ENCODE measurements around the gene DOK7. TPM values are rescaled to one million over a fixed set of nuclear protein-coding genes. Genes with fewer than 3 reads are reported as not detected.

Gene DOK7
- total RNA-seq, 2 experiments from 2014 or later: not detected

DNA sequence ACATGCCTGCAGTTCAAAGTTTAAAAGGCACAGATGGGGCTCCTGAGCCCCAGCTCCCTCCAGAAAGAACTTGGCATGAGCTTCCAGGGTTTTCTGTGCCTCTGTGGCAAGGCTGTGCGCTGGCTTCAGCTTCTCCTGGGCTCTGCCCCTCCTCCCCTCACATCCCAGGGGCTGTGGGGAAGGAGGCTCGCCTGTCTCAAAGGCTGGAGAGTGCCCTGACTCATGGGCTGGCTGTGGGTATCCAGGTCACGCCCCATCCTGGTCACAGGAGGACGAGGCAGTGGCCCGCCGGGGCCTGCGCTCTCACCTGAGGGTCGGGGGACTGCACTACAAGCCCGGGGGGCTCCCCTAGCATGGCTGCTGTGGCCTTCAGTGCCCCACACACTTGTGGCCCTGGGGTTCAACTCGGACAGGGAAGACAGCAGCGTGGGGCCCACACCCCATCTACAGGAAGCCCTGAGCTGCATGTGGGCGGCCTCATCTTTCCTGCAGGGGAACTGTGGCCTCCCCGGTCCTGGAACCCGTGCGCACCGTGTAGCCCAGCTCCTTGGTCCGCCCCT, 51.2 kb downstream of the DOK7 start:
- POLR2A ChIA-PET: no interaction called here
- CTCF ChIA-PET: no interaction called here

DNA sequence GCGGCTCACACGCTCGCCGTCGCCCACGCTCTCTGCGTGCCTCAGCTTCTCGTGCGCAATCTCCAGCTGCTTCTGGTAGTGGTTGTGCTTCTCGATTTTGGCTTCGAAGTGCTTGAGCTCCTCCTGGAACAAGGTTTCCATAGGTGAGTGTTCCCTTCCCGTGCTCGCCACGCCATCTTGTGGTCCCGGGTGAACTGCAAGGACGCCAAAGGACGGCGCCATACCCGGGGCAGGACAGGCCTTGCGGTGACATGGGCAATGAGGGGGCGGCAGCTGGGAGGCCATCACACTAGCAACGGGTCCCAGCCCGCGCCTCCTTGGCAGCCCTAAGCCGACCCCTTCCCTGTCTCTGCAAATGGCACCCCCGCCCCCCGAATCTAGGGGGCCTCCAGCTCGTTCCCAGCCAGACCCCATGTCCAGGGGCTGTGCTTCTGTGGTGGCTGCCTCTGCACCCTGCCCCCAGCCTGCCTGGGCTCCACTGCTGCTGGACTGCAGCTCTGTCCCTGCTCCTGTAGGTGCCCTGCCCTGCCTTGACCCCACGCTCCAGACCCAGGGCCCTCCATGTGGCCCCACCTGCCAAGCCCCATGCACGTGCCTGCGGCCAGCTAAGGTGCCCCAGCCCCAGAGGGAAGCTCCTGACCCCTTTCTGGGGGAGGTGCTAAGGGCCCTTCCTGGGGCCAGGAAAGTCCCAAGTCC, 51.8 kb downstream of the DOK7 start:
- ChIA-PET POLR2A (no interaction called here), CTCF (no interaction called here)

GRCh38 chr4:3515646-3516045, 52.5 kb downstream of the DOK7 start:
- ChIA-PET POLR2A (no interaction called here), CTCF (no interaction called here)

- ChIA-PET CTCF (no interaction called here), POLR2A (no interaction called here)
Measured at GRCh38 chr4:3516061-3516835, 53.1 kb downstream of the DOK7 start.

DNA sequence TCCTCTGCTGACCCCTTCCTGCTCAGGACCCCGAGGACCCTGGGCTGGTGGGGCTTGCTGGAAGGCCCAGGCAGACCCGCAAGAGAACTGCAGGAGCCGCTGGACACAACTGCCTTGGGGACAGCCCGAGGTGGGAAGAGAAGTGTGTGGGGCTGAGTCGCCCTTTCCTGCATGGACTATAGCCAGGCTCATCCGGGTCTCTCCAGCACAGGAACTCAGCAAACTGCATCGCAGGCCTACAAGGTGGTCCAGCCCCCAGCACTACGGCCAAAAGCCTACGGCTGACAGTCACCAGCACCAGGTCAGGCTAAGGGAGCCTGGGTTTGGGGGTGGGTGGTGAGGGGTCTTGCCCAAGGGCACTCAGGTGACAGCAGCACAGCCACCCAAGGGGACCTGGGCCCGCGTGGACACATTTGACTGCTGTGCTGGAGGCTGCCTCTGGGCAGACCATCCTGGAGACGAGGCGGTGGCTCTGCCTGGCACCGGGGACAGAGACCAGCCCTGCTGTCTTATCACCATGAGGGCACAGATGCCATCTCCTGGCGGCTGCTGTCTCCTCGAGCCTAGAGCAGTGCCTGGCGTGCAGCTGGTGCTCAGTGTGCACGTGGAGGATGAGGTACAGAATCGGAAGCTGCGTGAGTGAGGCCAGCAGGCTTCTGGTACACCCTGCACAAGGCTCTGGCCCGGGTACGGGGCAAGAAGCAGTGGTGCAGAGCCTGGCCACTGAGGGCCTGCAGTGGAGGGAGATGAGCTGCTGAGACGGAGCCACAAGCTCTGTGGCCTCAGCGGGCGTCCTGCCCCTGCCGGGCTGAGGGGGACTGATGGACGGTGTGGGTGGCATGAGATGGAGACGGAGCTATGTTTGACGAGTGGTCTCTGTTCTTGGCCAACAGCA, 54.0 kb downstream of the DOK7 start:
- POLR2A ChIA-PET: no interaction called here
- CTCF ChIA-PET: interaction anchor here (0.5 kb wide), 1 partner anchor 275 kb away, joined by 4 read pairs; no protein-coding TSS in a partner anchor

- ChIA-PET CTCF (interaction anchor here (0.5 kb wide), 1 partner anchor 276 kb away, joined by 4 read pairs; no protein-coding TSS in a partner anchor), POLR2A (no interaction called here)
Measured at GRCh38 chr4:3517731-3518510, 54.8 kb downstream of the DOK7 start.

- ChIA-PET CTCF (no interaction called here), POLR2A (no interaction called here)
Measured at GRCh38 chr4:3518511-3518880, 55.4 kb downstream of the DOK7 start.

DNA sequence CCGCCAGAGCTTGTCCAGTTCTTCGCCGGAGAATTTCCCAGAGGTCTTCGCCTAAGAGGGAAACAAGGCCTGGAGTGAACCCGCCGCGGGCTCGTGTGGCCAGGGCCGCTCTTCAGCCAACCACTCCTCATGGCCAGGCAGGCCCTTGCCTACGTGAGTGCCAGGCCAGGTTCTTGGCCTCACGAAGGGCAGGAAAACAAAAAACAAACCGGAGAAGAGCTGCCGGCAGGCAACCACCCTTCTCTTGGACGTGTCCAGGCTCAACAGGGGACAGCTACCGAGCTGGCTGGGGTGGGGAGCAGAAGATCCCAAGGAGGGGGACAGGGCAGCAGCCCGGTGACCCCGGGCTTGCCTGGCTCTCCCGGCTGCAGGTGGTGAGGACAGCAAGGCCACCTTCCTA, 55.8 kb downstream of the DOK7 start:
- POLR2A ChIA-PET: no interaction called here
- CTCF ChIA-PET: no interaction called here

DNA sequence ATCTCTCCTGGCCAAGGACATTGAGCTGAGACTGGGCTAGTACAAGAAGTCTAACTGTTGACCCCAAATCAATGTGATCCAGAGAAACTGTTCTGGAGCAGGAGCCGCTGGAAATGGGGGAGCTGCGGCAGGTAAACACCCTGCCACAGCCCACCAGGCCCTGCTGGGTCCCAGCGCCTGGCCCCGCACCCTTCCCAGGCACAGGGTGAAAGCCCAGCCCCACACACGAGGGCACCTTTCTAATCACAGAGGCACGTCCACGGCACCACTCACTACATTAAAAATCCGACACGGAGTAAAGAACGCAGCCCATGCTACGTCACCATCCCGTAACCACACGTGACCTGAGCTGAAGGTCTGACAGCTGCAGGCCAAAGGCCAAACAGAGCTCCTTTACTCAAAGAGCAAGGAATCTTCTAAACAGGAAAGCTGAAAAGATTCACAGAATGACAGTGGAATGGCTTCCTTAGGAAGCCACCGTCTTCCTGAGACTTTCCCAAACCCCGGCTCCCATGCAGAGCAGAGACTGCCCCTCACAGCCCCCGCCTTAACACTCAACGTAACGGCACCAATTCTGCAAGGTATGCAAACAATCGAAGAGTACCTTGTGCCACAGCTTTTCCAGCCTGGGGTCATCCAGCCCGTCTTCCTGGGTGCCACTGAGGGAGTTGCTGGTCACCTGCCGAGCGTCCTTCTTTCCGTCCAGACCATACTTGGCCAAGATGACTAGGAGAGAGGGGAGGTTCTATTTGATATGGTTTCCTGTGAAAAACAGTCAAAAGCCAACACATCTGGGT, 56.6 kb downstream of the DOK7 start:
- ChIA-PET CTCF (no interaction called here), POLR2A (no interaction called here)

- ChIA-PET POLR2A (no interaction called here), CTCF (no interaction called here)
Measured at GRCh38 chr4:3520276-3520675, 57.2 kb downstream of the DOK7 start.

DNA sequence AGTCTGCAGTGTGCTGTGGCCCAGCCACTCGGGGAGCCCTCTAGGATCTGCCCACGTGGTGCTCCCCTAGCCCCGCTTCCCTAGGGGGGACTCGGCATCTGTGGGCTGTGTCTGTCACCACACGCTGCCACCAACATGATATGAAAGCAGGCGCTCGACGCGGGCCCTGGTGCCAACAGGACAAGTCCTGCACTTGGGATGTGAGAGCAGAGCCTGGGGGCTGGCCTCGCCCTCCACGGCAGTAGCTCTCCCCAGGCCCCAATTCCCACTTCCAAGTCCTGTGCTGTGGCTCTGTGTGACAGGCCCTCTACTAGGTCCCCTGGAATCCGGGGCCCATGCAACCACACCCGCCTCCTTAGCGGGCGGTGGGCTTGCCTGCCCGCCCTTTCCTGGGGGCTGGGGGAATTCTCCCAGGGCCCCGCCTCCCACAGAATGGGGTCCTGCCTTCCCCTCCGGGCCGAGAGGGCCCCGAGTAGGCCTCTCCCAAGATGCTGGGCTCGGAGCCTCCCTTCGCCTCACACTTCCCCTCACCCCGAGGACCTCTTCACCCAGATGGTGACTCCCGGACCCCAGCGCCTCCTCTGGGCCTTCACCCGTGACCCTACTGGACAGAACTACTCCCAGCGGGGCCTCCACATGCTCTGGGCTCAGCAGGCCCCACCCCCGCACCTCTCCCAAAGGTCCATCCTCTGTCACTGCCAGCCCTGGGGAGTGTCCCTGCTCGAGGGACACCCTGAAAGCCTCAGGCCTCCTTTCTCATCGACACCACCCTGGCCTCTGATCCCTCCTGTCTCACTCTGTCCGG, 57.9 kb downstream of the DOK7 start:
- POLR2A ChIA-PET: no interaction called here
- CTCF ChIA-PET: no interaction called here

GRCh38 chr4:3521621-3522325, 58.7 kb downstream of the DOK7 start:
- POLR2A ChIA-PET: no interaction called here
- CTCF ChIA-PET: no interaction called here

- CTCF ChIA-PET: no interaction called here
- POLR2A ChIA-PET: no interaction called here
Measured at GRCh38 chr4:3522326-3522640, 59.2 kb downstream of the DOK7 start.

GRCh38 chr4:3522651-3523050, 59.5 kb downstream of the DOK7 start:
- POLR2A ChIA-PET: no interaction called here

DNA sequence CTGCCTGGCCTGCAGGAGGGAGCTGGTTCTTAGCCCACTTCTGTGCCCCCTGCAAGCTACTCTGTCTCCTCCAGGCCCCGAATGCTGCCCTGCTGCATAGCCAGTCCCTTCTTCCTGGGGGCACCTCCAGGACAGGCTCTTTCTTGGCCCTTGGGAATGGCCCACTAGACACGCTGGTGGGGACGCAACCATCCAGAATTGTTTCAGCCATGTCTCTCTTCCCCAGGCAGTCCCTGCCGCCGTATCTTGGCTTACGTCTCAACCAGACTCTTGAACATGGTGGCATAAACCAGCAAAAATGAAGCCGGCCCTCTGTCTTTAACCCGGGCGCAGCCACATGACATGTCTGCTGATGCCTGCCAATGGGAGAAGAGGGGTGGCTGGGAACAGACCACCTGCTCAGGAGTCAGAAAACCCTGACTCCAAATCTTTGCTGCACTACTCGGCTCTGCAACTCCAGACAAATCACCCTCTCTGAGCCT, 60.1 kb downstream of the DOK7 start:
- ChIA-PET CTCF (no interaction called here), POLR2A (no interaction called here)

More at GRCh38 chr4:3522651-3523050, 59.5 kb downstream of the DOK7 start:
- CTCF ChIA-PET: no interaction called here

GRCh38 chr4:3523628-3524221, 60.6 kb downstream of the DOK7 start:
- CTCF ChIA-PET: no interaction called here
- POLR2A ChIA-PET: no interaction called here

GRCh38 chr4:3524349-3524748, 61.2 kb downstream of the DOK7 start:
- POLR2A ChIA-PET: no interaction called here
- CTCF ChIA-PET: no interaction called here

Data from activated CD8-positive, alpha-beta memory T cell treated with anti-CD3 and anti-CD28 coated beads for 36 hours (primary cell).